ENCODE measurements around the gene DTNA. TPM values are rescaled to one million over a fixed set of nuclear protein-coding genes. Genes with fewer than 3 reads are reported as not detected.

The DTNA gene
- total RNA-seq, 4 donors from 2014 or later: 81.0 to 236 (median 119) TPM

DNA sequence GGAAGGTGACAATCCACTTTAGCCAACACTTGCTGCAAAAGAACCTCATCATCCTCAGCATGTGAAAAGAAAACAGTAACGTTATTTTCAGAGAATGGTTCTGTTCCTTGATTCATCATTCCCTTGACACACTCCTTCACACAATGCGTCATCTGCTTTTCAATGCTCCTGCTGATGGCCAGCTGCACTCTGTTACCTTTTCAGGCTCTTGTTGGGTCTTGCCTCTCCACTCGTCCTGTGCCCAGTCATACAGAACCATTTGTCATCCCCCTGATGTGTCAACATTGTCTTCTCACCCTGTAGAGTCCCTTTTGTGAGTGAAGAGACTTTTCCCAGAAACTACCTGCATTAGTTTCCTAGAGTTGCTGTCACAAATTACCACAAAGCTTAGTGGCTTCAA is 12.2 kb upstream of the DTNA start:
- Histone ChIP-seq H3K27me3 (no peaks in the 10 kb centered on the region), H3K4me3 (replicated peaks in 1 of 3) (no peak overlapping the region), H3K9me3 (no peaks in the 10 kb centered on the region), H3K4me1 (peaks cover 0 to 6% of the 10 kb centered on the region in 2 donors), H3K36me3 (no peaks in the 10 kb centered on the region), H3K27ac (no peak overlapping the region)
- 63 to 73% methylated on average over 3 of the region's 3 CpGs for WGBS, 2 donors
- DNase-seq: no peak
- intact Hi-C loops (cut with DNase I): no loop called here
- TF ChIP-seq, protein P1, sequence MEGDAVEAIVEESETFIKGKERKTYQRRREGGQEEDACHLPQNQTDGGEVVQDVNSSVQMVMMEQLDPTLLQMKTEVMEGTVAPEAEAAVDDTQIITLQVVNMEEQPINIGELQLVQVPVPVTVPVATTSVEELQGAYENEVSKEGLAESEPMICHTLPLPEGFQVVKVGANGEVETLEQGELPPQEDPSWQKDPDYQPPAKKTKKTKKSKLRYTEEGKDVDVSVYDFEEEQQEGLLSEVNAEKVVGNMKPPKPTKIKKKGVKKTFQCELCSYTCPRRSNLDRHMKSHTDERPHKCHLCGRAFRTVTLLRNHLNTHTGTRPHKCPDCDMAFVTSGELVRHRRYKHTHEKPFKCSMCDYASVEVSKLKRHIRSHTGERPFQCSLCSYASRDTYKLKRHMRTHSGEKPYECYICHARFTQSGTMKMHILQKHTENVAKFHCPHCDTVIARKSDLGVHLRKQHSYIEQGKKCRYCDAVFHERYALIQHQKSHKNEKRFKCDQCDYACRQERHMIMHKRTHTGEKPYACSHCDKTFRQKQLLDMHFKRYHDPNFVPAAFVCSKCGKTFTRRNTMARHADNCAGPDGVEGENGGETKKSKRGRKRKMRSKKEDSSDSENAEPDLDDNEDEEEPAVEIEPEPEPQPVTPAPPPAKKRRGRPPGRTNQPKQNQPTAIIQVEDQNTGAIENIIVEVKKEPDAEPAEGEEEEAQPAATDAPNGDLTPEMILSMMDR (IDR thresholded peaks at IDR 0.05): no peak
- TF ChIP-seq POLR2A (IDR thresholded peaks at IDR 0.05): no peak

DNA sequence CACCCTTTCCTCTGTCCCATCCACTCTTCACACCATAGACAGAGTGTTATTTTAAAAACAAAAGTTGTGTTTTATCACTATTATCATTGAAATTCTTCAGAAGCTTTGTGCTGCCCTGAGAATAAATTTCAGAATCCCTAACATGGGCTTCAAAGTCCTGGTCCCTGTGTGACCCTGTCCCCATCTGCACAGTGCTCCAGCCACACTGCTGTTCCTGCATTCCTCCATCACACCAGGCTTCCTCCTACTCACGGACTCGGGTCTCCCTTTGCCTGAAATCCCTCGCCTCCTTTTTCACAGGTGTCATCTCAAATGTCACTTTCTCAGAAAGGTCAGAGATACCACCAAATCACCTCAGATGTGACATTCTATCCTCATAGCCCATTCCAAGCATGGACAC is 8.2 kb upstream of the DTNA start:
- H3K27ac ChIP-seq: no peak overlapping the region
- WGBS, 2 donors: 93 to 95% methylated on average over 3 of the region's 3 CpGs
- TF ChIP-seq, protein P1 (IDR thresholded peaks at IDR 0.05): no peak
- no peak for TF ChIP-seq POLR2A (IDR thresholded peaks at IDR 0.05)
- no peaks in the 10 kb centered on the region for H3K27me3 ChIP-seq
- H3K36me3 ChIP-seq: no peaks in the 10 kb centered on the region
- intact Hi-C loops (cut with DNase I): no loop called here
- no peak overlapping the region for H3K4me3 ChIP-seq (replicated peaks in 1 of 3)
- no peak for DNase-seq
- H3K4me1 ChIP-seq: peaks cover 2% of the 10 kb centered on the region in 2 donors
- no peaks in the 10 kb centered on the region for H3K9me3 ChIP-seq

DNA sequence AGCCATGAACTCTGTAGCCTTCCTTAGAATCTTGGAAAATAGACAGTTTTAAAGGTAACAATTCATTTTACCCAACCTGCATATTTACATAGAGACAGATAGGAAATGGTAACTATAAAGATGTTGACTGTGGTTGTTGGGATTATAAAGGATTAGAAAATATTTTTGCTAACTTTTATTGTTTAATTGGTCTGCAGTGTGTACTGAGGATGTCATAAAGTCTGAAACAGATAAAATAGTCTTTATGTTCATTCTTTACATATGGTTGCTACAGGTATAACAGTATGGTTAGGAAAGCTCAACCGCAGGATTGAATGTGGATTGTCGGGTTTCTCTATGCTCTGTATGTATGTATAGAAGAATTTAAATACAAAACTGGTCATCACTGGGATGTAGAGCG is 7.3 kb upstream of the DTNA start:
- no peak overlapping the region for H3K4me3 ChIP-seq (replicated peaks in 1 of 3)
- no peaks in the 10 kb centered on the region for H3K36me3 ChIP-seq
- DNase-seq: no peak
- H3K9me3 ChIP-seq: no peaks in the 10 kb centered on the region
- WGBS, 2 donors: 96% methylated on average over 3 of the region's 3 CpGs
- no peaks in the 10 kb centered on the region for H3K27me3 ChIP-seq
- TF ChIP-seq, protein P1 (IDR thresholded peaks at IDR 0.05): no peak
- no peak for TF ChIP-seq POLR2A (IDR thresholded peaks at IDR 0.05)
- intact Hi-C loops (cut with DNase I): no loop called here
- peaks cover 9 to 11% of the 10 kb centered on the region in 2 donors for H3K4me1 ChIP-seq
- H3K27ac ChIP-seq: no peak overlapping the region

GRCh38 chr18:34704074-34704473 is 6.0 kb upstream of the DTNA start:
- no peak overlapping the region for H3K27ac ChIP-seq
- peaks cover 19 to 22% of the 10 kb centered on the region in 2 donors for H3K4me1 ChIP-seq
- H3K27me3 ChIP-seq: no peaks in the 10 kb centered on the region
- intact Hi-C loops (cut with DNase I): no loop called here
- DNase-seq: no peak
- WGBS, 2 donors: 95 to 98% methylated on average over 1 of the region's 1 CpG
- TF ChIP-seq, protein P1 (IDR thresholded peaks at IDR 0.05): no peak
- no peak for TF ChIP-seq POLR2A (IDR thresholded peaks at IDR 0.05)
- H3K9me3 ChIP-seq: no peaks in the 10 kb centered on the region
- H3K4me3 ChIP-seq (replicated peaks in 1 of 3): no peak overlapping the region
- H3K36me3 ChIP-seq: no peaks in the 10 kb centered on the region

GRCh38 chr18:34704823-34705222 is 5.3 kb upstream of the DTNA start:
- TF ChIP-seq POLR2A (IDR thresholded peaks at IDR 0.05): no peak
- TF ChIP-seq, protein P1 (IDR thresholded peaks at IDR 0.05): no peak
- Histone ChIP-seq H3K4me3 (replicated peaks in 1 of 3) (no peak overlapping the region), H3K36me3 (no peaks in the 10 kb centered on the region), H3K27me3 (no peaks in the 10 kb centered on the region), H3K9me3 (no peaks in the 10 kb centered on the region), H3K4me1 (peaks cover 19 to 29% of the 10 kb centered on the region in 2 donors), H3K27ac (no peak overlapping the region)
- intact Hi-C loops (cut with DNase I): no loop called here
- WGBS, 2 donors: 86 to 87% methylated on average over 2 of the region's 2 CpGs
- DNase-seq: no peak

Data from thyroid gland (tissue), 4 donors.